Kidney capillary endothelial cell (primary cell): ENCODE measurements around the gene CACHD1.

Experiments
- DNase-seq: peaks from one replicate; pipeline ENCODE4 v3.0.0-alpha.2; 2018; ENCODE audit warnings: low spot score

CACHD1 gene

DNA sequence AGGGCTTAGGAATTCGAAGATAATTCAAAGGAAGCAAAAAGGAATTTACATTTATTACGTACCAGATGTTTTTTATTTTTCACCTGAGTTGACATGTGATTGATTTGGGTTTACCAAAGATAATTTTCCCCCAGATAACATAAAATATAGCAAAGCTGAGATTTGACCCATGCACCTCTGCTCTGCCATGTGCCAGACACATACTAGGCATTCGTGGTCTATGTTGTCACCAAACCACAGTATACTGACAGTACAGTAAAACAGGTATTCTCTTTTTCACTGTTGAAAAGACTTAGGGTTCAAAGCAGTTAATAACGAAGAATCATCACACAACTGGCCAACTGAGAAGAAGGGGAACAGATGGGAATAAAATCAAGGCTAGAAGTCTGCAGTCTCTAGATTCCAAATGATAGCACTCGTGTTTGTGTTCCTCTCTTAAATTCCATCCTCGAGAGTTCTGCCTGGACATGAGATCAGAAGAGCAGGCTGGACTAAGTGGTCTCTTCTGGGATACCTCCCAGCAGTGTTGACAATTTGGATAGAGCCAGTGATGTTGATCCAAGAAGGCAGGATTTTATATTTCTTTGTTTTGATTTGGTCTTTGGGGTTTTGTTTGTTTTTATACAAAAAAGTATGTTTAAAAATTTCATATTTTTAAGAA, 189.7 kb downstream of the CACHD1 start:
- no peak for DNase-seq

DNA sequence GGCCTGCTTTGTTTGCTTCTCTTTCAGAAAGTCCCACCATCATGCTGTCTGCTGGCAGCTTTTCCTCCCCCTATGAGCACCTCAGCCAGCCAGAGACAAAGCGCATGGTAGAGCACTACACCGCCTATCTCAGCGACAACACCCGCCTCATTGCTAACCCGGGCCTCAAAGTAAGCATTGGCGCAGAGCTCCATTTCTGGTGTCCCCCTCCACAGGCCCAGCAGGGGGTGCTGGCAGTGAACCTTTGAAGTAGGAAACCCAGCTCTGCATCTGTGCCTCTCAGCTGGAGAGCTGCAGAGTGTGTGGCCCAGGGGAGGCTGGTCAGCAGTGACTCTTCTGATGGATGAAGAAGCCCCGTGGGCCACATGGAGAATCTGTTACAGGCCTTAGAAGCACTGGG, 193.7 kb downstream of the CACHD1 start:
- DNase-seq, result no peak

DNA sequence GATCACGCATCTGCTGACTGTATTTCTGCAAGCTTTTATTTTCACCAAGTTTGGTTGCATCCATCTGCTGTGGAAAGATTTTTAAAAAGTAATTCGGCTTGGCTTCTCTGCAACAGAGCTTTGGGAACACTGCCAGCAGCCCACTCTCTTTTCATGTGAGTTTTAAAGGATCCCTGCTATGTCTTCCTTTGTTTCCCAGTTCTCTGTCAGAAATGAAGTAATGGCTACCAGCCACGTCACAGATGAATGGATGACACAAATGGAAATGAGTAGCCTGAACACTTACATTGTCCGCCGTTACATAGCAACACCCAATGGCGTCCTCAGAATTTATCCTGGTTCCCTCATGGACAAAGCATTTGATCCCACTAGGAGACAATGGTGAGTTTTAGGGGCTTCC, 194.4 kb downstream of the CACHD1 start:
- no peak for DNase-seq

GRCh38 chr1:64669098-64669675, 199.3 kb downstream of the CACHD1 start:
- DNase-seq, result no peak

DNA sequence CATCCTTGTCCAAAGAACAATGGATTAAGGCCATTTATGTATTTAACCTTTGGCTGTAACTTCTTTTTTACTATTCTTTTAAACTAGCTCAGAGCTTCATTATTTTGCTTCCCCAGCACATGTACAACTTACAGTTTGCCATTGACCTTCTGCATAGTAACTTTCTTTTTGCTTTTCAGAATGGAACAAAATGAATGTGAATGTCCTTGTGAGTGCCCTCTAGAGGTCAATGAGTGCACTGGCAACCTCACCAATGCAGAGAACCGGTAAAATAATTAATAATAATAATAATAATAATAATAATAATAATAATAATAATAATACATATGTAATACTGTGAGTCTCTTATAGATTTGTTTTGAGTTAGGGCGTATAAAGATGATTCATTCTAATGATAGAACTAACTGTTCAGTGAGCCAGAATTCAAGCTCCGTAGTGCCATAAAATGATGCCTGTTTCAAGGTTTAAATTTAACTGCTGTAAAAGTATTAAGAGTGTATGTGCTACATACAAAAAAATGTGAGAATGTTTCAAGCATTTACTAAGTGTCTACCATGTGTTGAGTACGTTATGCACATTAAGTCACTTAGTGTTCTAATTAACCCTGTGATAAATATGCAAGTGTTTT, 205.9 kb downstream of the CACHD1 start:
- DNase-seq, result peak; percentile 44

GRCh38 chr1:64676386-64676785, 206.5 kb downstream of the CACHD1 start:
- DNase-seq, result no peak

DNA sequence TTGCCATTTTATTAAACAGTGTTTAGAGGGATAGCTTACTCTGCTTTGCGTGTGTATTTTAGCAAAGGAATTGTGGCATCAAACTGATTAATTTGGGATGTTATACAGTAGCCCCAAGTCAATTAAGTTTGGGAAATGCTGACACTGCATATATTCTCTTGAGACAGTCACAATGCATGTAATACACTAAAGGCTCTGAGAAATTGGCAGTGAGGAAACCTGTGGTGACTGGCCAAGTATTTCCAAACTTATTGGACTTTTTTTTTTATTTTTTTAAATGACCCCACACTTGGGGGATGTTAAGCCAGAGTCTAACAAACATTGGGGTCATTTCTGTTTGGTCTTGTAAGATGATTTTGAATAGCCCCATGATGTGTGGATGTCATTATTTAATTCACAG, 207.6 kb downstream of the CACHD1 start:
- DNase-seq, result no peak

DNA sequence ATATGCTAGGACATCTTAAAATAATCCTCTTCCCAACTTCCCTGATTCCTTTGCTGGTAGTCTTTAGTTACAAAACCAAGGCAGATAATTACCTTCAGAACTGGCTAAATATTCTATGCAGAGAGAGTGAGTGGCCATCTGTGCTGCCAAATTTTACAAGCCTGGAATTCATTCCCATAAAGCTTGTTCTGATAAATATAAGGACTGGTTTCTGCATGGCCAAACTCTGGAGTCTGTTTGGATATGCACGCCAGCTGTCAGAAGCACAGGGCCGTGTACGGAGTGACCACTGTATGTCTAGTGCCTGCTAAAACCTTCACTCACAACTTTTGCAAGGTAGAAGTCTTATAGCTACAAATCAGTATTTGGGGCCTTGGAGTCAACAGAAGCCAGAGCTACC, 208.4 kb downstream of the CACHD1 start:
- no peak for DNase-seq

DNA sequence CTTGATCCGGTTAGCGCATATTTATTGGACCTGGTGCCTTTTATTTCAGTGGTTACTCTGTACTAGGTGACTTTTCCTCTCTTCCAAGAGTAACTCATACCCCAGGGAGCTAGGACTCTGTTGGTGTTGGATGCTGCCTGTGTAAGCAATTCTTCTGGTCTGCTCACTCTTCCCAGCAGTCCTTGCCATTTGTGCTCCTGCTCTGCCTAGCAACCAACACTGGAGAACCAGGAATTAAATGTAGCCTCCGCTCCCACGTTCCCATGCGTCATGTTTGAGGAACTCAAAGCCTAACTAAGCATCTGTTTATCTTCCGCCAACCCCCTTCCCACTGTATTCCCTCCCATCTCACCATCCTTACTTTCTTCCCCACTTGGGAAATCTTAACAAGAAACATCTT, 209.2 kb downstream of the CACHD1 start:
- DNase-seq, result no peak

DNA sequence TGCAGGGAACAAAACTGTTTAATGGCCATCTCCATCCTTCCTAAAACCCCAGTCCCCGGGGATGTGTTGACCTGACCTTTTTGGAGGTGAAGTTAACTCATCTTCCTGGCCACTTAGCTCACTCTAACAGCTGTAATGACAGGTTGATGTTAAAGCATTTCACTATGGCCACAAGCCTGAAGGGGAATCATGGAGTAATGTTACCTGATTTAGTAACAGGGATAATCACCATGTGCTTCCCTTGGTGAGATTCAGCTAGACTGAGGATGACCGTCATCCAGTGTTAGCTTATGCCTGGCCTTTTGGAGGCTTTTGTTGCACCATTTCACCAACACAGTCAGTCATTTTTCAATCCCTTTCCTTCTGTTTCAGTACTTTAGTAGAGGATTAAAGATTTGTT, 210.7 kb downstream of the CACHD1 start:
- no peak for DNase-seq

GRCh38 chr1:64681043-64681442, 211.1 kb downstream of the CACHD1 start:
- no peak for DNase-seq

DNA sequence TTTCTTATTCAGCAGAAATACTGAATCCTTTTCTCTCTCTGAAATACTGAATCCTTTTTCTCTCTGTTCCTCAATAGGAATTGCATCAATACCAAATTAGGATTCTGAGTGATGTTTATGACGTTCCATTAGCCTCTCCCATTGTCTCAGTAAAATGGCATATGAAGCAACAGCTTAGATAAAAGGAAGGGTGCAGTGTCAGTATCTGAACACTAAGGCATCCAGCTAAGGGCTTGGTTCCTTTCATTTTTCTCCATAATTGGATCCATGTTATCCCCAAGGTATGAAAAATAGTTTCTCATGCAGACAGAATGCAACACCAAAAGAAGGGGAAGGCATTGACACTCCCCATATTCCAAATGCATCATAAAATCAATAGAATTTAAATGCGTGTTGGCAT, 213.5 kb downstream of the CACHD1 start:
- no peak for DNase-seq

GRCh38 chr1:64685217-64685616, 215.3 kb downstream of the CACHD1 start:
- DNase-seq, result no peak

DNA sequence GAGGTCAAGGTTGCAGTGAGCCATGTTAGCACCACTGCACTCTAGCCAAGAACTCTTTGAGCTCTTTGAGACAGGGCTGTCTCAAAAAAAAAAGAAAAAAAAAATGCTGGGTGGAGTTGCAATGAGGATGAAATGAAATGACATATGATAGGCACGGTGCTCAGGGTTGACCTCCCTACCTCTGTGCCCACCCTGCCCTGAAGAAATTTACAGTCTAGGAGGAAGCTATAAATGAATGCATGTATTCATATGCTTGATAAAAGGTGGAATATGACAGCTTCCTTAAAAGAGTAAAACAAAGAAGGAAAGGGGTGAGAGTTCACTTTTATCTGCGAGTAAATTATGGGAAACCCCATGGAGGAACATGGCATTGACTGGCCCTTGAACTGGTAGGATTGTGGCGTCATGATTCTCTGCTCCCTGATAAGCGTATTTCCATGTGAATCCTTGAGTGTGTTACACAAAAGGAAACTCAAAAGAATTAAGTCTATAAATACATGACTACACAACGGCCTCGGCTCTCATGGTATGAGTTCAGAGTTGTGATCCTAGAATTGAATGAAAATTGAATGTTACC, 215.9 kb downstream of the CACHD1 start:
- no peak for DNase-seq

DNA sequence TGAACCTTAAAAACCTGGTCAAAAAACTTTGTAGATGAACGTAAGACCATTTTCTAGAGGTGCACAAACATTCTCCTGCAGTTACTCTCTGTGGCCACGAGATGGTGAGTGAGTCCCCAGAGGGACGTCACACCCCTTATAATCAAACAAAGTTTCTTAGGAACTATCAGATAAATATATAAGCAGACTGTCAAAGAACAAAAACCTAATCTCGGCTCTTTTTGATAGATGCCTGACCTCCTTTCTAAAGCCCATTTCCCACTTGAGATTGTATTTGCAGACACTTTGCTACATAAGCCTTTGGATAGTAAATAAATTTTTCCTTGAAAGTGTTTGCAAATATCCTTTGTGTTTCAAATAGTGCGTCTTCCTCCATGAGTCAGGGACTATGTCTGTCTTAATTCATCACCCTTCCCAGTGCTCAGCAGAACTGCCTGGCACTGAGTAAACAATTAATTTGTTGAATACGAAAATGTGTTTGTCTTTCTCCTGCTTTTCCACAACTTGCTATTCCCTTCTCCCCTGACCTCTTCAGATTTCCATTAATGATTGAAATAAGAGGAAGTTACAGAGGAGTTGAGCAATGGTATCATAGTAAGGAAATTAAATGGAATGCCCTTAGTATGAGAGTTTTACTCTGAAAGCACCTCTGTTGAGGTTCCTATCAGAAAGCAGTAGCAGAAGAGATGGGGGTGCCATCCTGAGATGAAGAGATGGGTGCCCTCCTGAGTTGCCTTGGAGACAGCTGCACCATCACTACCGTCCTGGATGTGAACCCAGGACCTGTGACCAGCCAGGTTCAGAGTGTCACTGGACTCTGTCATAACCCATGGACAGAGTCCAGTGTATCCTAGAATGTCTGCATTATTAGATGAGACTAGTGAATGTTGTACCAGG, 217.1 kb downstream of the CACHD1 start:
- peak; percentile 82 for DNase-seq

DNA sequence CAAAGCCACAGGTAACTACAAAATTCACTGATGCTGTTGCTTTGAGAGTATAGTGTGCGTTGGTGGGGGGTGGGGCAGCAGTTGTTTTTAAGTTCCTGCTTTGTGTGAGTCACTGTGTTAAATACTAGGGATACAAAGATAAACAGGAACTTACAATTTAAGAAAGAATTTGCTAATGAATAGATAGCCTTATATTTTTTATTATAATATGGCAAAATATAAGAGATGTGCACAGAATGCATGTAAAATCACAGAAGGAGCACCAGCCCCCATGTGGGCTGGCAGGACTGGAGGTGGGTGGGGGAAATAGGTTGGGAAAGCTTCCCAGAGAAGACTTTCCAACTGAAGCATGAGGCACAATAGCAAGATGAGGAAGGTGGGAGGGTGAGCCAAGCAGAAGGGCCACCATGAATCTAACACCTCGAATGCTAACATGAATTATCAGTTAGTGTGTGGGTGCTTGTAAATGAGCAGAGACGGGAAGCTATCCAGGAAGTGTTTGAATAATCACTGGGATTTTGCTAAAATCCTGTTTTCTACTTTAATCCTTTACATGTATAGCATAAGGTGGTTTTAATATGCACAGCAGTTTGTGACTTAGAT, 217.9 kb downstream of the CACHD1 start:
- peak; percentile 75 for DNase-seq

DNA sequence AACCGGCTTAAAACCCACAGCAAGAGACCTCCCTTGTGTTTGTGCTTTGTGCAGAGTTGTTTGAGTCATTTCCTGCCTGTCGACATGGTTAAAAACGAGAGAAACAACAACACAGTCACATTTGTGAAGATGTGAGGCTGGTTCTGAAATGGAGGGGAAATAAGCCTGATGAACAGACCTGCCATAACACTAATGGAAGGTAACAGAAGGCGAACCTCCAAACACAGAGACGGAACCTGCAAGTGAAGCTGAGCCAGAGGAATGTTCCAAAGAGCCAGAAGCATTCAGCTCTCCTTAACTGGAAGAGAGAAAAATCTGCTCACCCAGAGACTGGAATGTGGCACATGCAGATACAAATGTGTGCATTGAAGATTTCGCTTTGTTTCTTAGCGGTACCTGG, 221.7 kb downstream of the CACHD1 start:
- DNase-seq, result peak; percentile 52

DNA sequence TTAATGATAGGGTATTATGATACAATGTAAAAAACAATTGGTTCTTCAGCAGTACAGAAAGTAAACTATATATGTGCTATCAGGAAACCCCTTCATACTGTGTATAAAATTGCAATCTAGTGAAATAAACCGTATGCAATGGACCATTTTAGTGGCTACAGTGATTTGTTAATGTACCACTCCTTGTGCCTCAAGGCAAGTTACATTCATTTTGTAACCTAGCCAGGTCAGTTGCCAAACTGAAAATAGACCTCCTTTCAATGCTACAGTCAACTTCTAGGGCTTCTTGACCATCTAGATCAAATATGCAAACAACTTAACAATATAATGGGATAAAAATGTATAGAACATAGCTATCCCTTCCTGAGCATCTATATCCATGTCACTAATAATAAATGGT, 223.0 kb downstream of the CACHD1 start:
- DNase-seq, result no peak

- no peak for DNase-seq
These were observed 223.5 kb downstream of the CACHD1 start for GRCh38 chr1:64693406-64693805.

GRCh38 chr1:64696879-64697278, 226.9 kb downstream of the CACHD1 start:
- DNase-seq, result no peak

GRCh38 chr1:64699327-64699726, 229.4 kb downstream of the CACHD1 start:
- no peak for DNase-seq

- DNase-seq, result no peak
These were observed 231.1 kb downstream of the CACHD1 start for GRCh38 chr1:64701071-64701470.
